GM12878 (cell line): ENCODE measurements around the gene TTLL1. TPM values are rescaled to one million over a fixed set of nuclear protein-coding genes. Genes with fewer than 3 reads are reported as not detected.

Source experiments
- BCL11A ChIP-seq: IDR thresholded peaks from 2 replicates; pipeline ENCODE4 v1.6.1; 2011; ENCODE audit warnings: low read depth, low read length
- EED ChIP-seq: sonication (generic); IDR thresholded peaks from 2 replicates; pipeline ENCODE4 v1.6.1; 2016; ENCODE audit warnings: antibody characterized with exemption, low read depth
- GABPA ChIP-seq: IDR thresholded peaks from 2 replicates; pipeline ENCODE4 v1.6.1; 2014; ENCODE audit warnings: antibody characterized with exemption, low read depth, mild to moderate bottlenecking, inconsistent platforms
- IKZF1 ChIP-seq: fragments of 450-650 bp; conservative IDR thresholded peaks from 2 replicates; pipeline ENCODE4 v1.6.1; 2017; ENCODE audit warnings: antibody characterized with exemption, mild to moderate bottlenecking
- MEF2B ChIP-seq: fragments of 450-650 bp; IDR thresholded peaks from 2 replicates; pipeline ENCODE4 v1.6.1; 2018; ENCODE audit warnings: mild to moderate bottlenecking, moderate library complexity; ENCODE audit not compliant: partially characterized antibody, poor library complexity, severe bottlenecking
- MXI1 ChIP-seq: fragments of 150-350 bp; IDR thresholded peaks from 2 replicates; pipeline ENCODE4 v1.6.1; 2011; ENCODE audit warnings: low read depth, mild to moderate bottlenecking, inconsistent platforms, low read length, improper control_type of control experiment
- NBN ChIP-seq: fragments of 450-650 bp; IDR thresholded peaks from 2 replicates; pipeline ENCODE4 v1.6.1; 2016
- PML ChIP-seq: IDR thresholded peaks from 2 replicates; pipeline ENCODE4 v1.6.1; 2012; ENCODE audit warnings: low read length, inconsistent platforms
- RELB ChIP-seq: fragments of 450-650 bp; IDR thresholded peaks from 2 replicates; pipeline ENCODE4 v1.6.1; 2017; ENCODE audit warnings: low read depth, mild to moderate bottlenecking, moderate library complexity
- SKIL ChIP-seq: fragments of 450-650 bp; IDR thresholded peaks from 2 replicates; pipeline ENCODE4 v1.6.1; 2017; ENCODE audit warnings: mild to moderate bottlenecking, low read depth, inconsistent platforms; ENCODE audit not compliant: poor library complexity, severe bottlenecking
- ZSCAN29 ChIP-seq: fragments of 450-650 bp; IDR thresholded peaks from 2 replicates; pipeline ENCODE4 v1.6.1; 2017; ENCODE audit warnings: mild to moderate bottlenecking, moderate library complexity
- polyA plus RNA-seq, 11 experiments: library from polyadenylated mRNA; depleted of rRNA in 4 of 11; unstranded in 6 of 11; stranded (reverse) in 5 of 11; fragments of >200 nt; fragmentation: Nextera tagmentation in 4 of 11; fragmentation: Illumina TruSeq in 1 of 11; extraction: Ambion mirVana in 4 of 11; extraction: Trizol in 1 of 11; gene quantifications; 1 replicate in 1 of 11; 2 replicates in 10 of 11; pipeline versions ENCODE4 v1.2.1 to v1.2.3, GENCODE V29; 2011 to 2016; ENCODE audit warnings: inconsistent platforms in 2 of 11, missing spikeins in 2 of 11, low read depth in 1 of 11
- total RNA-seq, 4 experiments: library from RNA; depleted of rRNA in 3 of 4; stranded (reverse); fragments of >200 nt in 3 of 4; fragmentation: Illumina TruSeq in 1 of 4; extraction: Trizol in 1 of 4; gene quantifications; 2 replicates each; pipeline versions ENCODE4 v1.2.1 to v1.2.3, GENCODE V29; 2013 to 2021
- TF ChIP-seq, protein P1 (sequence below): IDR thresholded peaks from 2 replicates; pipeline ENCODE4 v1.6.1; 2011; ENCODE audit warnings: low read depth, low read length, improper control_type of control experiment, borderline replicate concordance
- TF ChIP-seq, protein P2 (sequence below): fragments of 450-650 bp; IDR thresholded peaks from 2 replicates; pipeline ENCODE4 v1.6.1; 2016; ENCODE audit warnings: mild to moderate bottlenecking, moderate library complexity, borderline replicate concordance
- TF ChIP-seq, protein P3 (sequence below): fragments of 450-650 bp; formaldehyde crosslinking; IDR thresholded peaks from 2 replicates; pipeline ENCODE4 v1.4.0; 2022; ENCODE audit warnings: mild to moderate bottlenecking, moderate library complexity
- TF ChIP-seq, protein P4 (sequence below): IDR thresholded peaks from 2 replicates; pipeline ENCODE4 v1.6.1; 2012; ENCODE audit warnings: low read depth, low read length, improper control_type of control experiment

TTLL1 gene
- total and polyA plus RNA-seq, 10 of the 15 experiments (the other 5 are each of a cell fraction or from before 2014, with no cell fraction given): 0.39 to 4.8 (median 3.2) TPM

DNA sequence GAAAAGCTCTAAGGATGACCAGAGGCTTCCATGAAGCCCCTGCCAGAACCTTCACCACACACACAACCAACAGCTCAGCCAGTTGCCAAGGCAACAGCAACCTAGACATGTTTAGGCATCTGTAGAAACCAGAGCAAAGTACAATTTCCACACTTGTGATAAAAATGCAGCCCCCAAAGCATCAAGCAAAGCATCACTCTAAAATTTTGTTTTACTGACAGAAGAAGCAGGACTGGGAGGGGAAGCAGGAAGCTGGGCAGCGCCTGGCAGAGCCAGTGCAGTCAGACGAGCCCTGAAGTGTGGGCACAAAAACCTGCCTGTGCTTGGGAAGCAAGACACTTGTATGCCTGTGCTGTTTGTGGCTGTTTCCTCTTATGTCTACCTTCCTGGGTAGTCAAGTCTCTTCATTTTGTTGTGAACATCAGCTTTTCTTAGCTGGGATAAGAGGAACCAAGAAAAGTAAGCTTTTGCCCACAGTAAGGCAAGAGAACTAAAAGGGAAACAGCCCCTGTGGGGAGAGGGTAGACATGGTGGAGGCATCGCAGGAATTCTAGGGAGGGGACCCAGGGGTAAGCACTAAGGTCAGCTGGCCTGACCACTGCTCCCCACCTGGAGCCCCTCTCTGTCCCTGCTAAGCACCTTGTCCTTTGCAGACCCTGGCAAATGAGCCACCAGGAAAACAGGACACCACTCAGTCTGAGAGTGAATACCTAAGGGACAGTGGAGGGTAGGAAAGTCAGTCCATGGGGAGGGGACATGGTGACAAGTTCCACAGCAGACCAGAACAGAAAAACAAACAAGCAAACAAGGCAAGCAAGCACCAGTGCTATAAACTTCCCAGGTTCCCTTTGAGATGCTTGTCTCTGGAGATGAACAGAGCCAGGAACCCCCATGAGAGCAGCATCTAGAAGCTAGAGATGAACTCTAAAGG is 87.7 kb downstream of the TTLL1 start (continued):
- TF ChIP-seq BCL11A: no peak
- TF ChIP-seq, protein P1, sequence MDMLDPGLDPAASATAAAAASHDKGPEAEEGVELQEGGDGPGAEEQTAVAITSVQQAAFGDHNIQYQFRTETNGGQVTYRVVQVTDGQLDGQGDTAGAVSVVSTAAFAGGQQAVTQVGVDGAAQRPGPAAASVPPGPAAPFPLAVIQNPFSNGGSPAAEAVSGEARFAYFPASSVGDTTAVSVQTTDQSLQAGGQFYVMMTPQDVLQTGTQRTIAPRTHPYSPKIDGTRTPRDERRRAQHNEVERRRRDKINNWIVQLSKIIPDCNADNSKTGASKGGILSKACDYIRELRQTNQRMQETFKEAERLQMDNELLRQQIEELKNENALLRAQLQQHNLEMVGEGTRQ: no peak
- TF ChIP-seq SKIL: no peak
- TF ChIP-seq GABPA: no peak
- TF ChIP-seq, protein P2, sequence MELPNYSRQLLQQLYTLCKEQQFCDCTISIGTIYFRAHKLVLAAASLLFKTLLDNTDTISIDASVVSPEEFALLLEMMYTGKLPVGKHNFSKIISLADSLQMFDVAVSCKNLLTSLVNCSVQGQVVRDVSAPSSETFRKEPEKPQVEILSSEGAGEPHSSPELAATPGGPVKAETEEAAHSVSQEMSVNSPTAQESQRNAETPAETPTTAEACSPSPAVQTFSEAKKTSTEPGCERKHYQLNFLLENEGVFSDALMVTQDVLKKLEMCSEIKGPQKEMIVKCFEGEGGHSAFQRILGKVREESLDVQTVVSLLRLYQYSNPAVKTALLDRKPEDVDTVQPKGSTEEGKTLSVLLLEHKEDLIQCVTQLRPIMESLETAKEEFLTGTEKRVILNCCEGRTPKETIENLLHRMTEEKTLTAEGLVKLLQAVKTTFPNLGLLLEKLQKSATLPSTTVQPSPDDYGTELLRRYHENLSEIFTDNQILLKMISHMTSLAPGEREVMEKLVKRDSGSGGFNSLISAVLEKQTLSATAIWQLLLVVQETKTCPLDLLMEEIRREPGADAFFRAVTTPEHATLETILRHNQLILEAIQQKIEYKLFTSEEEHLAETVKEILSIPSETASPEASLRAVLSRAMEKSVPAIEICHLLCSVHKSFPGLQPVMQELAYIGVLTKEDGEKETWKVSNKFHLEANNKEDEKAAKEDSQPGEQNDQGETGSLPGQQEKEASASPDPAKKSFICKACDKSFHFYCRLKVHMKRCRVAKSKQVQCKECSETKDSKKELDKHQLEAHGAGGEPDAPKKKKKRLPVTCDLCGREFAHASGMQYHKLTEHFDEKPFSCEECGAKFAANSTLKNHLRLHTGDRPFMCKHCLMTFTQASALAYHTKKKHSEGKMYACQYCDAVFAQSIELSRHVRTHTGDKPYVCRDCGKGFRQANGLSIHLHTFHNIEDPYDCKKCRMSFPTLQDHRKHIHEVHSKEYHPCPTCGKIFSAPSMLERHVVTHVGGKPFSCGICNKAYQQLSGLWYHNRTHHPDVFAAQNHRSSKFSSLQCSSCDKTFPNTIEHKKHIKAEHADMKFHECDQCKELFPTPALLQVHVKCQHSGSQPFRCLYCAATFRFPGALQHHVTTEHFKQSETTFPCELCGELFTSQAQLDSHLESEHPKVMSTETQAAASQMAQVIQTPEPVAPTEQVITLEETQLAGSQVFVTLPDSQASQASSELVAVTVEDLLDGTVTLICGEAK: no peak
- no peak for TF ChIP-seq MEF2B
- no peak for TF ChIP-seq PML
- TF ChIP-seq, protein P3, sequence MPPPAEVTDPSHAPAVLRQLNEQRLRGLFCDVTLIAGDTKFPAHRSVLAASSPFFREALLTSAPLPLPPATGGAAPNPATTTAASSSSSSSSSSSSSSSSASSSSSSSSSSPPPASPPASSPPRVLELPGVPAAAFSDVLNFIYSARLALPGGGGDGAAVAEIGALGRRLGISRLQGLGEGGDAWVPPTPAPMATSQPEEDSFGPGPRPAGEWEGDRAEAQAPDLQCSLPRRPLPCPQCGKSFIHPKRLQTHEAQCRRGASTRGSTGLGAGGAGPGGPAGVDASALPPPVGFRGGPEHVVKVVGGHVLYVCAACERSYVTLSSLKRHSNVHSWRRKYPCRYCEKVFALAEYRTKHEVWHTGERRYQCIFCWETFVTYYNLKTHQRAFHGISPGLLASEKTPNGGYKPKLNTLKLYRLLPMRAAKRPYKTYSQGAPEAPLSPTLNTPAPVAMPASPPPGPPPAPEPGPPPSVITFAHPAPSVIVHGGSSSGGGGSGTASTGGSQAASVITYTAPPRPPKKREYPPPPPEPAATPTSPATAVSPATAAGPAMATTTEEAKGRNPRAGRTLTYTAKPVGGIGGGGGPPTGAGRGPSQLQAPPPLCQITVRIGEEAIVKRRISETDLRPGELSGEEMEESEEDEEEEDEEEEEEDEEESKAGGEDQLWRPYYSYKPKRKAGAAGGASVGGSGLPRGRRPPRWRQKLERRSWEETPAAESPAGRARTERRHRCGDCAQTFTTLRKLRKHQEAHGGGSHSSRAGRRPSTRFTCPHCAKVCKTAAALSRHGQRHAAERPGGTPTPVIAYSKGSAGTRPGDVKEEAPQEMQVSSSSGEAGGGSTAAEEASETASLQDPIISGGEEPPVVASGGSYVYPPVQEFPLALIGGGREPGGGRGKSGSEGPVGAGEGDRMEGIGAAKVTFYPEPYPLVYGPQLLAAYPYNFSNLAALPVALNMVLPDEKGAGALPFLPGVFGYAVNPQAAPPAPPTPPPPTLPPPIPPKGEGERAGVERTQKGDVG (CRISPR knock-in tag): no peak
- TF ChIP-seq, protein P4, sequence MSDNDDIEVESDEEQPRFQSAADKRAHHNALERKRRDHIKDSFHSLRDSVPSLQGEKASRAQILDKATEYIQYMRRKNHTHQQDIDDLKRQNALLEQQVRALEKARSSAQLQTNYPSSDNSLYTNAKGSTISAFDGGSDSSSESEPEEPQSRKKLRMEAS: no peak
- no peak for TF ChIP-seq RELB
- no peak for TF ChIP-seq ZSCAN29
- TF ChIP-seq IKZF1: 0 out of 2 replicates have a peak, but pooled peaks have one; percentile 15
- 0 out of 2 replicates have a peak, but pooled peaks have one; percentile 20 for TF ChIP-seq NBN
- peak; percentile 50; the same call in 1 of the 2 replicates for TF ChIP-seq EED
- TF ChIP-seq MXI1: no peak
